ENCODE data around the gene NPIPB6. TPM values are rescaled to one million over a fixed set of nuclear protein-coding genes. Genes with fewer than 3 reads are reported as not detected.

NPIPB6 gene
- total and polyA plus RNA-seq, 10 donors, result 0.36 to 12.5 (median 1.2) TPM; not detected in 1

- H3K27me3 ChIP-seq (replicated peaks in 1 of 7), result peaks cover 0 to 28% (median 10%) of the 10 kb centered on the region in 7 donors
- 42 to 50% (median 47%) methylated on average over 10 of the region's 10 CpGs for WGBS, 5 donors
- H3K9me3 ChIP-seq, result no peaks in the 10 kb centered on the region
- H3K4me1 ChIP-seq, result peaks cover 5 to 58% (median 23%) of the 10 kb centered on the region in 6 donors
- H3K27ac ChIP-seq, result peak overlapping the region in 2 of 8 donors; percentile 77 to 86
- DNase-seq, result no peak
- H3K4me3 ChIP-seq, result peak overlapping the region in 6 of 8 donors; percentile 50 to 79 (median 60)
- intact Hi-C loops (cut with DNase I; ENCODE audit: low total_unique reads), result no loop called here
- no peaks in the 10 kb centered on the region for H3K36me3 ChIP-seq
- TF ChIP-seq POLR2A (IDR thresholded peaks at IDR 0.05), result no peak
- TF ChIP-seq, protein P1, sequence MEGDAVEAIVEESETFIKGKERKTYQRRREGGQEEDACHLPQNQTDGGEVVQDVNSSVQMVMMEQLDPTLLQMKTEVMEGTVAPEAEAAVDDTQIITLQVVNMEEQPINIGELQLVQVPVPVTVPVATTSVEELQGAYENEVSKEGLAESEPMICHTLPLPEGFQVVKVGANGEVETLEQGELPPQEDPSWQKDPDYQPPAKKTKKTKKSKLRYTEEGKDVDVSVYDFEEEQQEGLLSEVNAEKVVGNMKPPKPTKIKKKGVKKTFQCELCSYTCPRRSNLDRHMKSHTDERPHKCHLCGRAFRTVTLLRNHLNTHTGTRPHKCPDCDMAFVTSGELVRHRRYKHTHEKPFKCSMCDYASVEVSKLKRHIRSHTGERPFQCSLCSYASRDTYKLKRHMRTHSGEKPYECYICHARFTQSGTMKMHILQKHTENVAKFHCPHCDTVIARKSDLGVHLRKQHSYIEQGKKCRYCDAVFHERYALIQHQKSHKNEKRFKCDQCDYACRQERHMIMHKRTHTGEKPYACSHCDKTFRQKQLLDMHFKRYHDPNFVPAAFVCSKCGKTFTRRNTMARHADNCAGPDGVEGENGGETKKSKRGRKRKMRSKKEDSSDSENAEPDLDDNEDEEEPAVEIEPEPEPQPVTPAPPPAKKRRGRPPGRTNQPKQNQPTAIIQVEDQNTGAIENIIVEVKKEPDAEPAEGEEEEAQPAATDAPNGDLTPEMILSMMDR (IDR thresholded peaks at IDR 0.05 in 8 of 11, conservative IDR thresholded peaks at IDR 0.05 in 3 of 11), result no peak
- no peak for TF ChIP-seq POLR2AphosphoS5 (IDR thresholded peaks at IDR 0.05)
These were observed 69.7 kb downstream of the NPIPB6 start for GRCh38 chr16:28293601-28293960.

GRCh38 chr16:28292731-28293600, 70.3 kb downstream of the NPIPB6 start:
- H3K36me3 ChIP-seq, result no peaks in the 10 kb centered on the region
- TF ChIP-seq, protein P1 (IDR thresholded peaks at IDR 0.05 in 8 of 11, conservative IDR thresholded peaks at IDR 0.05 in 3 of 11), result no peak
- TF ChIP-seq POLR2AphosphoS5 (IDR thresholded peaks at IDR 0.05), result no peak
- TF ChIP-seq POLR2A (IDR thresholded peaks at IDR 0.05), result no peak
- DNase-seq, result peak; percentile 88
- peaks cover 0 to 28% (median 10%) of the 10 kb centered on the region in 7 donors for H3K27me3 ChIP-seq (replicated peaks in 1 of 7)
- WGBS, 5 donors, result 1 to 5% (median 2%) methylated on average over 9 to 60 of the region's 60 CpGs
- H3K27ac ChIP-seq, result peak overlapping the region in 5 of 8 donors; percentile 49 to 86 (median 75)
- no peaks in the 10 kb centered on the region for H3K9me3 ChIP-seq
- intact Hi-C loops (cut with DNase I; ENCODE audit: low total_unique reads), result no loop called here
- peak overlapping the region; percentile 49 to 79 (median 56) for H3K4me3 ChIP-seq
- H3K4me1 ChIP-seq, result peaks cover 5 to 56% (median 23%) of the 10 kb centered on the region in 6 donors

Small RNA genes within 50 kb of the gene (microRNA-seq; reads per million reads assigned to microRNA genes)
- 0 reads per million in 3 donors for gene MIR6862-1

Small RNA genes within 50 kb of the gene (small RNA-seq; reads per million reads assigned to genes)
- gene AC138904.2 (0 reads per million in 4 donors), gene MIR6862-1 (0 reads per million in 4 donors)

Other genes with a start within 250 kb of the NPIPB6 start
- 100 to 1,000 TPM; 259 to 517 (median 343) TPM for gene XPO6, start 151.5 kb downstream of the NPIPB6 start, total RNA-seq
- gene XPO6, start 151.5 kb downstream of the NPIPB6 start, polyA plus RNA-seq, result 100 to 1,000 TPM in 2 of 3 donors, 10 to 100 TPM in 1; 96.9 to 150 (median 132) TPM
- gene SBK1, start 71.0 kb downstream of the NPIPB6 start, total RNA-seq, result 1 to 10 TPM; 1.0 to 2.8 (median 2.1) TPM
- under 1 TPM; 0.30 to 0.70 (median 0.46) TPM for gene SBK1, start 71.0 kb downstream of the NPIPB6 start, polyA plus RNA-seq
- gene EIF3CL, start 40.3 kb upstream of the NPIPB6 start, total RNA-seq, result 100 to 1,000 TPM in 3 of 7 donors, 10 to 100 TPM in 4; 36.2 to 189 (median 63.3) TPM
- 10 to 100 TPM; 26.9 to 43.5 (median 37.5) TPM for gene EIF3CL, start 40.3 kb upstream of the NPIPB6 start, polyA plus RNA-seq
- gene NPIPB7, start 108.8 kb upstream of the NPIPB6 start, total RNA-seq, result under 1 TPM in 2 of 7 donors, not detected in 5; 0.36 to 0.73 TPM
- gene NPIPB7, start 108.8 kb upstream of the NPIPB6 start, polyA plus RNA-seq, result under 1 TPM; 0.13 to 0.20 (median 0.18) TPM
- gene CLN3, start 128.6 kb upstream of the NPIPB6 start, total RNA-seq, result 10 to 100 TPM; 32.5 to 44.1 (median 38.3) TPM
- 10 to 100 TPM; 21.1 to 30.7 (median 29.9) TPM for gene CLN3, start 128.6 kb upstream of the NPIPB6 start, polyA plus RNA-seq
- 10 to 100 TPM; 21.4 to 58.4 (median 25.7) TPM for gene APOBR, start 131.1 kb upstream of the NPIPB6 start, total RNA-seq
- gene APOBR, start 131.1 kb upstream of the NPIPB6 start, polyA plus RNA-seq, result 10 to 100 TPM in 2 of 3 donors, 1 to 10 TPM in 1; 3.3 to 15.7 (median 12.7) TPM
- gene IL27, start 143.3 kb upstream of the NPIPB6 start, total RNA-seq, result 1 to 10 TPM in 5 of 7 donors, under 1 TPM in 1, not detected in 1; 0.79 to 3.9 (median 1.7) TPM
- gene IL27, start 143.3 kb upstream of the NPIPB6 start, polyA plus RNA-seq, result 1 to 10 TPM in 1 of 3 donors, under 1 TPM in 2; 0.15 to 1.6 (median 0.61) TPM
- 10 to 100 TPM in 5 of 7 donors, 1 to 10 TPM in 2; 2.7 to 29.8 (median 16.1) TPM for gene NUPR1, start 175.5 kb upstream of the NPIPB6 start, total RNA-seq
- gene NUPR1, start 175.5 kb upstream of the NPIPB6 start, polyA plus RNA-seq, result 10 to 100 TPM; 16.4 to 53.7 (median 28.4) TPM
- gene SGF29, start 190.4 kb upstream of the NPIPB6 start, total RNA-seq, result 10 to 100 TPM; 22.9 to 35.1 (median 26.7) TPM
- 10 to 100 TPM; 27.2 to 31.7 (median 27.8) TPM for gene SGF29, start 190.4 kb upstream of the NPIPB6 start, polyA plus RNA-seq
- 1 to 10 TPM; 2.0 to 9.4 (median 5.5) TPM for gene SULT1A2, start 233.5 kb upstream of the NPIPB6 start, total RNA-seq
- gene SULT1A2, start 233.5 kb upstream of the NPIPB6 start, polyA plus RNA-seq, result 1 to 10 TPM; 1.3 to 3.9 (median 1.7) TPM
- gene SULT1A1, start 246.5 kb upstream of the NPIPB6 start, total RNA-seq, result 100 to 1,000 TPM in 4 of 7 donors, 10 to 100 TPM in 3; 35.2 to 184 (median 124) TPM
- 10 to 100 TPM; 42.5 to 56.6 (median 49.0) TPM for gene SULT1A1, start 246.5 kb upstream of the NPIPB6 start, polyA plus RNA-seq

Measured in spleen (tissue), 11 donors.